OCI-LY3 (cell line): ENCODE data around the gene PLEKHD1.

ENCODE experiments used
- EZH2phosphoT487 ChIP-seq: fragments of 200-600 bp; shearing (Covaris generic); IDR thresholded peaks from 2 replicates; pipeline ENCODE4 v1.6.1; 2018; ENCODE audit warnings: antibody characterized with exemption, mixed run types, low read depth
- TF ChIP-seq, protein P1 (sequence below): fragments of 200-600, 300-600 bp; sonication (generic); IDR thresholded peaks from 2 replicates; pipeline ENCODE4 v1.5.1; 2014; ENCODE audit warnings: antibody characterized with exemption, low read length, low read depth

DNA sequence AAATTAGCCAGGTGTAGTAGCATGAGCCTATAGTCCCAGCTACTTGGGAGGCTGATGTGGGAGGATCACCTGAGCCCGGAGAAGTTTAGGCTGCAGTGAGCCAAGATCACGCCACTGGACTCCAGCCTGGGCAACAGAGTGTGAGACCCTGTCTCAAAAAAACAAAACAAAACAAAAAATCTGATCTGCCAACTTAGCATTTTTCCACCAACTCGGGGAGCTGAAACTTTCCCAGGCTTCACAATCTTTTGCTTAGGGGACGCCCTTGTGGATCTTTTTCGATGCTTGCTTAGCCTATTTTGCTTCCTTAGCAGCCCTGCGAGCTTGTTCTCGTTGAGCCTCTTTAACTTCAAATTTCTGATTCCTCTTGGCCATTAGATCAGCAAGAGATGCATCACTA lies 76.3 kb downstream of the PLEKHD1 start:
- TF ChIP-seq, protein P1, sequence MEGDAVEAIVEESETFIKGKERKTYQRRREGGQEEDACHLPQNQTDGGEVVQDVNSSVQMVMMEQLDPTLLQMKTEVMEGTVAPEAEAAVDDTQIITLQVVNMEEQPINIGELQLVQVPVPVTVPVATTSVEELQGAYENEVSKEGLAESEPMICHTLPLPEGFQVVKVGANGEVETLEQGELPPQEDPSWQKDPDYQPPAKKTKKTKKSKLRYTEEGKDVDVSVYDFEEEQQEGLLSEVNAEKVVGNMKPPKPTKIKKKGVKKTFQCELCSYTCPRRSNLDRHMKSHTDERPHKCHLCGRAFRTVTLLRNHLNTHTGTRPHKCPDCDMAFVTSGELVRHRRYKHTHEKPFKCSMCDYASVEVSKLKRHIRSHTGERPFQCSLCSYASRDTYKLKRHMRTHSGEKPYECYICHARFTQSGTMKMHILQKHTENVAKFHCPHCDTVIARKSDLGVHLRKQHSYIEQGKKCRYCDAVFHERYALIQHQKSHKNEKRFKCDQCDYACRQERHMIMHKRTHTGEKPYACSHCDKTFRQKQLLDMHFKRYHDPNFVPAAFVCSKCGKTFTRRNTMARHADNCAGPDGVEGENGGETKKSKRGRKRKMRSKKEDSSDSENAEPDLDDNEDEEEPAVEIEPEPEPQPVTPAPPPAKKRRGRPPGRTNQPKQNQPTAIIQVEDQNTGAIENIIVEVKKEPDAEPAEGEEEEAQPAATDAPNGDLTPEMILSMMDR: no peak
- TF ChIP-seq EZH2phosphoT487: no peak
